HG02678 (cell line): ENCODE measurements around the gene THRA.

Experiments
- ATAC-seq: cut with Tn5 transposase; IDR thresholded peaks from one replicate; pipeline ENCODE4 v1.9.1; 2021; ENCODE audit warnings: mild to moderate bottlenecking, moderate library complexity; ENCODE audit not compliant: unreplicated experiment

The THRA gene, protein sequence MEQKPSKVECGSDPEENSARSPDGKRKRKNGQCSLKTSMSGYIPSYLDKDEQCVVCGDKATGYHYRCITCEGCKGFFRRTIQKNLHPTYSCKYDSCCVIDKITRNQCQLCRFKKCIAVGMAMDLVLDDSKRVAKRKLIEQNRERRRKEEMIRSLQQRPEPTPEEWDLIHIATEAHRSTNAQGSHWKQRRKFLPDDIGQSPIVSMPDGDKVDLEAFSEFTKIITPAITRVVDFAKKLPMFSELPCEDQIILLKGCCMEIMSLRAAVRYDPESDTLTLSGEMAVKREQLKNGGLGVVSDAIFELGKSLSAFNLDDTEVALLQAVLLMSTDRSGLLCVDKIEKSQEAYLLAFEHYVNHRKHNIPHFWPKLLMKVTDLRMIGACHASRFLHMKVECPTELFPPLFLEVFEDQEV

GRCh38 chr17:40062329-40063186 lies at the start of gene THRA:
Gene THRA (plus strand): TSS chr17:40062965. CDS start chr17:40074489, 11,524 bp downstream.
- ATAC-seq: peak; percentile 76

DNA sequence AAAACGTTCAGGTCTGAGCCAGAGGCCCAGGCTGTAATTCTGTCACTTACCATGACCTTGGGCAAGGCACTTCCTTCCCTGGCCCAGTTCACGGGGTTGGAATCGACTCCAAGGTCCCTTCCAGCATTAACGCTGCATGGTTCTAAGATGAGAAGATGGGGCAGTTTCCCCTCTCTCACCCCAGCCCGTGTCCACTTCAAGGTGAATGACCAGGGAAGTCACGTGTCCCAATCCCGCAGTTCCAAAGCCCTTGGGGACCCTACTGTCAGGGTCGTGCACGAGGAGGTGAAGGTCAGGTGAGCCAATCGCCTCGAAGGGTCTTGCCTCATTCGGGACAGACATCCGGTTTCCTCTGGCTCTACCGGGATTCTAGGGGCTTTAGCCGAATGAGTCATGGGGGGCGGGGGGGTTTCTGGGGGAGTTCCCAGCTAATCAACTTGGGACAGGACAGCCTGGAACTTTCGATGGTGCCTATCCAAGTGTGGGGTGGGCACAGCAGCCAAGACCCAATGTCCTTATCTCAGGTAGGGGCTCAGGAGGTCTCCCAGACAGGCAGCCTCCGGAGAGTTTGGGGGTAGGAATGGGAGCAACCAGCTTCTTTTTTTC lies 48.3 kb upstream of the THRA start:
- no peak for ATAC-seq

GRCh38 chr17:40015005-40015997 lies 47.5 kb upstream of the THRA start, which contains the start of gene CSF3:
Gene CSF3 (plus strand): TSS chr17:40015440. CDS start chr17:40015475, 35 bp downstream.
- ATAC-seq: no peak

- ATAC-seq: no peak
These were observed 46.5 kb upstream of the THRA start for GRCh38 chr17:40015998-40016985.

DNA sequence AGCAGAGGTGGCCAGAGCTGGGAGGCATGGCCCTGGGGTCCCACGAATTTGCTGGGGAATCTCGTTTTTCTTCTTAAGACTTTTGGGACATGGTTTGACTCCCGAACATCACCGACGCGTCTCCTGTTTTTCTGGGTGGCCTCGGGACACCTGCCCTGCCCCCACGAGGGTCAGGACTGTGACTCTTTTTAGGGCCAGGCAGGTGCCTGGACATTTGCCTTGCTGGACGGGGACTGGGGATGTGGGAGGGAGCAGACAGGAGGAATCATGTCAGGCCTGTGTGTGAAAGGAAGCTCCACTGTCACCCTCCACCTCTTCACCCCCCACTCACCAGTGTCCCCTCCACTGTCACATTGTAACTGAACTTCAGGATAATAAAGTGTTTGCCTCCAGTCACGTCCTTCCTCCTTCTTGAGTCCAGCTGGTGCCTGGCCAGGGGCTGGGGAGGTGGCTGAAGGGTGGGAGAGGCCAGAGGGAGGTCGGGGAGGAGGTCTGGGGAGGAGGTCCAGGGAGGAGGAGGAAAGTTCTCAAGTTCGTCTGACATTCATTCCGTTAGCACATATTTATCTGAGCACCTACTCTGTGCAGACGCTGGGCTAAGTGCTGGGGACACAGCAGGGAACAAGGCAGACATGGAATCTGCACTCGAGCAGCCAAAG lies 45.2 kb upstream of the THRA start:
- ATAC-seq: no peak

GRCh38 chr17:40018211-40019121 lies 44.3 kb upstream of the THRA start:
- ATAC-seq: no peak

GRCh38 chr17:40019140-40019991 lies 43.4 kb upstream of the THRA start:
- no peak for ATAC-seq

GRCh38 chr17:40020146-40020545 lies 42.6 kb upstream of the THRA start:
- ATAC-seq: no peak

DNA sequence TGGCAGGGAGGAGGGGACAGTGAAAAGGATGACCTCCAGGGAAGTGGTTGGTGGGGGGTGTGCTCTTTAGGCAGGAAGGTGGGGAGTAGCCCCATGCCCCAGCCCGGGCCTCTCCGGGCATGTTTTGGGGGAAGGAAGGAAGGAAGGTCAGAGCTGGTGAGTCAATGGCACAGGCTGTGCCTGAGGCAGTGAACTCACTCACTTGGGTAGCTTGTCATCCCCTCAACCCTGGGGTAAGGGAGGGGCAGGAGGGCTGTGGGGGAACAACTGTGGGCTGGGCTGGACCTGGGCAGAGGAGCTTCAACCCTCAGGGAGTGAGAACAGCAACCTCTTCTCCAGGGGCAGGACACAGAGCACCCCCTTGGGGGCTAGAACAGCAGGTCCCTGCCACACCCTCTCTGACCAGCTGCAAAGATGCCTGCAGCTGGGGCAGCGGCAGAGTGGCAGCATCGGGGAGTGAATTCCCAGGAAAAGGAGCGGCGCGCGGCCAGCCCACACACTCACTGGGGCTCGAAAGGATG lies 41.3 kb upstream of the THRA start:
- no peak for ATAC-seq

GRCh38 chr17:40022497-40022896 lies 40.3 kb upstream of the THRA start:
- ATAC-seq: no peak

DNA sequence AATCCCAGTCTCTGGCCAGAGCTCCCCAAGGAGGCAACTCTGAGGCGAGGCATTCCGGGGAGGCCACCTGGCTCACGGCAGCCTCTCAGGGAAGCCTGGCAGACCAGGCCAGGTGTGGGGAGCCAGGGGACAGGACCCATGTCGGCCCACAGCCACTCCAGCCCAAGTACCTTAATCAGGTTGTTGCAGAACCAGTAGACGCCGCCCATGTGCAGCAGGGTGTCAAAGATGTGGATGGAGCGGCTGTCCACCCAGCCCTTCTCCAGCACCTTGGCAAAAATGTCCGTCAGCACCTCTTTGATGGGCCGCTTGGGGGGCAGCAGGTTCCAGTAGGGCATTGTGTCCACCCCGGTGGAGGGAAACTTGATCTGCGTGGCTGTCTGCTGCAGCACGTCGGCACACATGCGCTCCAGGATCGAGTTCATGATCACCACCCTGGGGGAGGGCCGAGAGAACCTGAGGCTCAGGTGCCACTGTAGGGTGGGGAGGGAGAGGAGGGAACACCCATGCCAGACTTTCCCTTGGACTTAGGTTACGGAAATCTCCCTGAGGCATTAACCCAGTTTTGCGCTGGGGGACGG lies 39.7 kb upstream of the THRA start:
- no peak for ATAC-seq

DNA sequence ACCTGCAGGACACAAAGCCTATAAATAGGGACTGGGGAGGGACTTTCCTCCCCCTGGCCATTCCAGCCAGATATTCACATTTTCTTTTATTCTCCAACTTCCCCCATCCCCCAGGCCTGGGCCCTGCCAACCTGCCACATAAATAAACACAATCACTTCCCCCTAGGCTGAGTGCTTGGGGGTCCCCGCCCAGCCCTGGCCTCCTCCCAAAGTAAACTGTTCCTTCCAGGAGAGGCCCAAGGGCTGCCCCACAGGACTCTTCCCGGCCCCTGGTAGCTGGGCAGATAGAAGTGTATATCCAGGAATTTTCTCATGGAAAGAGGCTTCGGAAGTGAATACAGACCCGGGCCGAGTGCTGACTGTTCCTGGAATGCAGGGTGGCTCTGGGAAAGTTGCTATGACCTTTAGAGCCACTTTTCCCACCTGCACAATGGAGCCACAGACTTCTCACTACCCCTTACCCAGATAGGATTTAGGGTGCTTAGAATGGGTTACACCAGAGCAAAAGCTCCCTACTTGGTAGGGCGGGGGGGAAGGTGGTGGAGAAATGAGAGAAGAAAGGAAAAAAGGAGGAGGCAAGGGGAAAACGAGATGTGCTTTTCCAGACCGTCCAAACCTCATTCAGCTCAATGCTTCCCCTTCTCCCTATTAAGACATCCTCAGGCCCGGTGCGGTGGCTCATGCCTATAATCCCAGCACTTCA lies 39.0 kb upstream of the THRA start:
- no peak for ATAC-seq

- ATAC-seq: no peak
These were observed 37.9 kb upstream of the THRA start for GRCh38 chr17:40024901-40025300.

DNA sequence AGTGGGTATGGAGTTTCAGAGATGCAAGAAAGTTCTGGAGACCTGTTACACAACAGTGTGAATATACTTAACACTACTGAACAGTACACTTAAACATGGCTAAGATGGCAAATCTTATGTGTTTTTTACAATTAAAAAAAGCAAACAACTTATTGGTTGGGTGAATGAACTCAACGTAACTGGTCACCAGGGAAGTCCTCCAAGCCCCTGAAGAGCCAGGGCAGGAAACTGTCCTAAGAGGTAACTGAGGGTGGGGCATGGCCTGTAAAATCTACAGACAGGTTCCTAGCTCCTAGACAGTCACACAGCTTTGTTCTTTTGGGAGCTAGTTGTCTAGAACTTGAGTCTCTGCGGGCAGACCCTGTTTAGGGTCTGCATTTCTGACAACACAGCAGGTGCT lies 37.2 kb upstream of the THRA start:
- ATAC-seq: no peak
